ENCODE results near the gene NADSYN1.

The NADSYN1 gene

DNA sequence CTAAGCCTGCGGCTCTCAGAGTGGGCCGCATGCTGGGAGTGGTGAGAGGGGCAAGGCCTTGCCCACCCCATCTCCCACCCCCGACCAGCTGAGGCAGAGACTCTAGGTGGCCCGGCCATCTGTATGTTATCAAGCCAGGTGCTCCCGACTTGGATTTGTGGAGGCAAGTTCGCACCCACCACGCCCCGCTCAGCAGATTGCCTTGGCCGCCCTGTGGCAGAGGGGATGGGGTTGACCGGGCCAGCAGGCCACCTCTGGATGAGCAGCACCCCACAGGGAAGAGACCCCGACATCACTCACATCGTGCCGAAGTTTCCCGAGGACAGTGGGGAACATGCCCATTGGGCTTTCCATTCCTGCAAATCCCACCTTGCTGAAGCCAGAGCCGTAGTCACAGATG, 45.6 kb upstream of the NADSYN1 start:
- CTCF ChIA-PET: interaction anchor here (1.3 kb wide), 1 partner anchor 13 kb away, joined by 3 read pairs; no protein-coding TSS in a partner anchor
- Histone ChIP-seq H3K9me3 (ENCODE audit: control insufficient read depth, insufficient read depth, low read depth, low read length) (no peaks in the 10 kb centered on the region), H3K4me3 (ENCODE audit: low read depth, low read length) (no peak overlapping the region), H3K27ac (ENCODE audit: extremely low read depth, low read depth, low read length) (no peak overlapping the region), H3K36me3 (ENCODE audit: control insufficient read depth in 2 of 2, insufficient read depth in 1 of 2, low read length in 2 of 2) (no peaks in the 10 kb centered on the region), H3K4me1 (ENCODE audit: control insufficient read depth, insufficient read depth, low read length) (no peaks in the 10 kb centered on the region)
- TF ChIP-seq ZNF292 (tag by site-specific recombination; IDR thresholded peaks at IDR 0.05; ENCODE audit: borderline replicate concordance, low read depth) (no peak), ZNF670 (tag by site-specific recombination; IDR thresholded peaks at IDR 0.05; ENCODE audit: low read depth) (no peak), ZNF768 (tag by site-specific recombination; IDR thresholded peaks at IDR 0.05) (no peak), KLF8 (tag by site-specific recombination; IDR thresholded peaks at IDR 0.05) (no peak), ZNF2 (tag by site-specific recombination; IDR thresholded peaks at IDR 0.05) (no peak), SP7 (tag by site-specific recombination; IDR thresholded peaks at IDR 0.05) (no peak), ZNF394 (tag by site-specific recombination; IDR thresholded peaks at IDR 0.05; ENCODE audit: borderline replicate concordance) (no peak), ZNF501 (tag by site-specific recombination; IDR thresholded peaks at IDR 0.05) (no peak), FEZF1 (tag by site-specific recombination; IDR thresholded peaks at IDR 0.05) (no peak), ZNF133 (tag by site-specific recombination; IDR thresholded peaks at IDR 0.05) (no peak), ZNF24 (tag by site-specific recombination; IDR thresholded peaks at IDR 0.05) (no peak), ZNF335 (tag by site-specific recombination; conservative IDR thresholded peaks at IDR 0.05) (no peak), ZNF585B (tag by site-specific recombination; IDR thresholded peaks at IDR 0.05) (no peak), SCRT2 (tag by site-specific recombination; IDR thresholded peaks at IDR 0.05) (no peak), ZNF792 (tag by site-specific recombination; IDR thresholded peaks at IDR 0.05) (no peak), ZNF549 (tag by site-specific recombination; IDR thresholded peaks at IDR 0.05) (no peak), ZSCAN30 (tag by site-specific recombination; IDR thresholded peaks at IDR 0.05) (no peak), ZNF658 (tag by site-specific recombination; IDR thresholded peaks at IDR 0.05) (no peak)
- TF ChIP-seq, protein P1, sequence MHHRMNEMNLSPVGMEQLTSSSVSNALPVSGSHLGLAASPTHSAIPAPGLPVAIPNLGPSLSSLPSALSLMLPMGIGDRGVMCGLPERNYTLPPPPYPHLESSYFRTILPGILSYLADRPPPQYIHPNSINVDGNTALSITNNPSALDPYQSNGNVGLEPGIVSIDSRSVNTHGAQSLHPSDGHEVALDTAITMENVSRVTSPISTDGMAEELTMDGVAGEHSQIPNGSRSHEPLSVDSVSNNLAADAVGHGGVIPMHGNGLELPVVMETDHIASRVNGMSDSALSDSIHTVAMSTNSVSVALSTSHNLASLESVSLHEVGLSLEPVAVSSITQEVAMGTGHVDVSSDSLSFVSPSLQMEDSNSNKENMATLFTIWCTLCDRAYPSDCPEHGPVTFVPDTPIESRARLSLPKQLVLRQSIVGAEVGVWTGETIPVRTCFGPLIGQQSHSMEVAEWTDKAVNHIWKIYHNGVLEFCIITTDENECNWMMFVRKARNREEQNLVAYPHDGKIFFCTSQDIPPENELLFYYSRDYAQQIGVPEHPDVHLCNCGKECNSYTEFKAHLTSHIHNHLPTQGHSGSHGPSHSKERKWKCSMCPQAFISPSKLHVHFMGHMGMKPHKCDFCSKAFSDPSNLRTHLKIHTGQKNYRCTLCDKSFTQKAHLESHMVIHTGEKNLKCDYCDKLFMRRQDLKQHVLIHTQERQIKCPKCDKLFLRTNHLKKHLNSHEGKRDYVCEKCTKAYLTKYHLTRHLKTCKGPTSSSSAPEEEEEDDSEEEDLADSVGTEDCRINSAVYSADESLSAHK (tag by site-specific recombination; IDR thresholded peaks at IDR 0.05): no peak
- POLR2A ChIA-PET: no interaction called here

DNA sequence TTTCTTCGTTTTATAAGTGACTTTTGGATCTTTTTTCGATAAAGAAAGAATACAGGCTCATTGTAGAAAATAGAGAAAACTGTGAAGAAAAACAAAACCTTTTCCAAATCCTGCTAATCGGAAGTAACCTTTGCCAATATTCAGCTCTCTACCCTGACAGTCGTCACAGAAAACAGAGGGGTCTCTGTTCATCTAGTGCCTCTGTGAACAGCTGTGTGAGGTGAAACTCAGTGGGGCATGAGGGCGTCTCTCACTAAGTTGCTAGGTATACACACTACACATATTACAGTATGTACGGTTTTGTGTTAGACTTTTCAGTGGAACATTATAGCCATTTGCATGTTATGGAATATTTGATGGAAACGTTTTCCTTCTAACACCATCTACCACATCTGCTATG, 44.2 kb upstream of the NADSYN1 start:
- TF ChIP-seq ZNF837 (tag by site-specific recombination; IDR thresholded peaks at IDR 0.05): no peak
- TF ChIP-seq ZNF394 (tag by site-specific recombination; IDR thresholded peaks at IDR 0.05; ENCODE audit: borderline replicate concordance): no peak
- TF ChIP-seq ZNF629 (tag by site-specific recombination; IDR thresholded peaks at IDR 0.05): no peak
- TF ChIP-seq ZNF366 (tag by site-specific recombination; conservative IDR thresholded peaks at IDR 0.05): no peak
- TF ChIP-seq ZNF416 (tag by site-specific recombination; IDR thresholded peaks at IDR 0.05): no peak
- TF ChIP-seq ZNF24 (tag by site-specific recombination; IDR thresholded peaks at IDR 0.05): no peak
- no peak for TF ChIP-seq ZBTB10 (tag by site-specific recombination; IDR thresholded peaks at IDR 0.05)
- TF ChIP-seq OSR2 (tag by site-specific recombination; IDR thresholded peaks at IDR 0.05): no peak
- no peak for TF ChIP-seq ZNF169 (tag by site-specific recombination; IDR thresholded peaks at IDR 0.05)
- no peak for TF ChIP-seq ZNF544 (tag by site-specific recombination; IDR thresholded peaks at IDR 0.05)
- no peak for TF ChIP-seq ZNF654 (tag by site-specific recombination; IDR thresholded peaks at IDR 0.05; ENCODE audit: low read depth)
- TF ChIP-seq ZNF707 (tag by site-specific recombination; IDR thresholded peaks at IDR 0.05): no peak
- TF ChIP-seq, protein P2, sequence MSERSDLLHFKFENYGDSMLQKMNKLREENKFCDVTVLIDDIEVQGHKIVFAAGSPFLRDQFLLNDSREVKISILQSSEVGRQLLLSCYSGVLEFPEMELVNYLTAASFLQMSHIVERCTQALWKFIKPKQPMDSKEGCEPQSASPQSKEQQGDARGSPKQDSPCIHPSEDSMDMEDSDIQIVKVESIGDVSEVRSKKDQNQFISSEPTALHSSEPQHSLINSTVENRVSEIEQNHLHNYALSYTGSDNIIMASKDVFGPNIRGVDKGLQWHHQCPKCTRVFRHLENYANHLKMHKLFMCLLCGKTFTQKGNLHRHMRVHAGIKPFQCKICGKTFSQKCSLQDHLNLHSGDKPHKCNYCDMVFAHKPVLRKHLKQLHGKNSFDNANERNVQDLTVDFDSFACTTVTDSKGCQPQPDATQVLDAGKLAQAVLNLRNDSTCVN (tag by site-specific recombination; optimal IDR thresholded peaks at IDR 0.05): no peak
- H3K4me1 ChIP-seq (ENCODE audit: control insufficient read depth, insufficient read depth, low read length): no peaks in the 10 kb centered on the region
- no peak overlapping the region for H3K4me3 ChIP-seq (ENCODE audit: low read depth, low read length)
- H3K36me3 ChIP-seq (ENCODE audit: control insufficient read depth in 2 of 2, insufficient read depth in 1 of 2, low read length in 2 of 2): no peaks in the 10 kb centered on the region
- H3K27ac ChIP-seq (ENCODE audit: extremely low read depth, low read depth, low read length): no peak overlapping the region
- no peaks in the 10 kb centered on the region for H3K9me3 ChIP-seq (ENCODE audit: control insufficient read depth, insufficient read depth, low read depth, low read length)
- ChIA-PET POLR2A (no interaction called here), CTCF (interaction anchor here (0.6 kb wide), 1 partner anchor 44 kb away, joined by 3 read pairs; the partner anchor contains the start of gene NADSYN1)
